OCI-LY1 (cell line): ENCODE data around the gene ARFIP1.

Experiments
- H2AFZ ChIP-seq: fragments of 200-600 bp; sonication (generic), shearing (Covaris generic); 2 replicates; pipeline ENCODE4 v1.6.0; 2014; ENCODE audit warnings: antibody characterized with exemption, mild to moderate bottlenecking, low read length
- H3F3A ChIP-seq: fragments of 200-600 bp; sonication (generic), shearing (Covaris generic); 2 replicates; pipeline ENCODE4 v1.6.0; 2014; ENCODE audit warnings: mild to moderate bottlenecking, antibody characterized with exemption, low read length, moderate library complexity; ENCODE audit not compliant: insufficient read depth
- H3K27ac ChIP-seq: fragments of 200-600 bp; sonication (generic); 2 replicates; pipeline ENCODE4 v1.5.1; 2014; ENCODE audit warnings: low read length, mixed run types, mild to moderate bottlenecking, low read depth; ENCODE audit not compliant: poor library complexity, severe bottlenecking
- H3K27me3 ChIP-seq: fragments of 200-600 bp; sonication (generic); 2 replicates; pipeline ENCODE4 v1.6.0; 2014; ENCODE audit warnings: antibody characterized with exemption, mild to moderate bottlenecking, low read length, moderate library complexity; ENCODE audit not compliant: insufficient read depth
- H3K36me3 ChIP-seq: fragments of 200-600 bp; sonication (generic); 2 replicates; pipeline ENCODE4 v1.6.1; 2014; ENCODE audit warnings: mild to moderate bottlenecking, antibody characterized with exemption, low read length, moderate library complexity, mixed read lengths; ENCODE audit not compliant: insufficient read depth
- H3K4me1 ChIP-seq: fragments of 200-600 bp; sonication (generic); 2 replicates; pipeline ENCODE4 v1.5.1; 2014; ENCODE audit warnings: mild to moderate bottlenecking, low read length, moderate library complexity; ENCODE audit not compliant: insufficient read depth, severe bottlenecking
- H3K4me2 ChIP-seq: fragments of 200-600 bp; sonication (generic), shearing (Covaris generic); 2 replicates; pipeline ENCODE4 v1.6.1; 2014; ENCODE audit warnings: low read length
- H3K4me3 ChIP-seq: fragments of 200-600 bp; sonication (generic); 2 replicates; pipeline ENCODE4 v1.5.1; 2014; ENCODE audit warnings: low read length, low read depth, mild to moderate bottlenecking, mixed read lengths; ENCODE audit not compliant: poor library complexity, severe bottlenecking
- H3K79me2 ChIP-seq: fragments of 200-600 bp; shearing (Covaris generic); 2 replicates; pipeline ENCODE4 v1.6.1; 2016; ENCODE audit warnings: mixed run types, low read length, mixed read lengths; ENCODE audit not compliant: insufficient read depth
- H3K9ac ChIP-seq: fragments of 200-600 bp; sonication (generic), shearing (Covaris generic); 2 replicates; pipeline ENCODE4 v1.6.1; 2014; ENCODE audit warnings: mild to moderate bottlenecking, low read length, mixed read lengths
- H3K9me2 ChIP-seq: fragments of 200-600 bp; sonication (generic), shearing (Covaris generic); 2 replicates; pipeline ENCODE4 v1.6.1; 2014; ENCODE audit warnings: low read depth, mild to moderate bottlenecking, low read length, mixed read lengths
- H3K9me3 ChIP-seq: fragments of 200-600 bp; shearing (Covaris generic); 2 replicates; pipeline ENCODE4 v1.6.1; 2014; ENCODE audit warnings: low read length, mixed read lengths
- H4K20me1 ChIP-seq: fragments of 200-600 bp; sonication (generic), shearing (Covaris generic); 2 replicates; pipeline ENCODE4 v1.6.0; 2016; ENCODE audit warnings: mild to moderate bottlenecking, low read length; ENCODE audit not compliant: insufficient read depth
- CTCF ChIP-seq: fragments of 200-600 bp; sonication (generic), shearing (Covaris generic); IDR thresholded peaks from 2 replicates; pipeline ENCODE4 v1.5.1; 2017; ENCODE audit warnings: mild to moderate bottlenecking, antibody characterized with exemption, low read length, moderate library complexity, mixed read lengths
- EZH2 ChIP-seq: fragments of 200-600 bp; sonication (generic), shearing (Covaris generic); IDR thresholded peaks from 2 replicates; pipeline ENCODE4 v1.8.0; 2017; ENCODE audit warnings: borderline replicate concordance, mixed run types, mild to moderate bottlenecking, antibody characterized with exemption, low read length, moderate library complexity, mixed read lengths

ARFIP1 gene

GRCh38 chr4:152926959-152927358 lies 147.2 kb downstream of the ARFIP1 start:
- H3K9me3 ChIP-seq = no peaks in the 10 kb centered on the region
- H3K27ac ChIP-seq = no peak overlapping the region
- H3K4me2 ChIP-seq = no peak overlapping the region
- no peaks in the 10 kb centered on the region for H3K79me2 ChIP-seq
- no peak overlapping the region for H3K9ac ChIP-seq
- H3K27me3 ChIP-seq = no peaks in the 10 kb centered on the region
- H3K4me3 ChIP-seq = no peak overlapping the region
- no peaks in the 10 kb centered on the region for H3F3A ChIP-seq
- no peaks in the 10 kb centered on the region for H4K20me1 ChIP-seq
- no peak for TF ChIP-seq CTCF
- no peak for TF ChIP-seq EZH2
- H3K36me3 ChIP-seq = no peaks in the 10 kb centered on the region
- no peaks in the 10 kb centered on the region for H3K4me1 ChIP-seq
- H2AFZ ChIP-seq = no peak overlapping the region
- H3K9me2 ChIP-seq = no peaks in the 10 kb centered on the region

GRCh38 chr4:152927737-152928136 lies 148.0 kb downstream of the ARFIP1 start:
- Histone ChIP-seq H3K27ac (no peak overlapping the region), H3K9me2 (no peaks in the 10 kb centered on the region), H3F3A (no peaks in the 10 kb centered on the region), H4K20me1 (no peaks in the 10 kb centered on the region), H2AFZ (no peak overlapping the region), H3K9ac (no peak overlapping the region), H3K36me3 (no peaks in the 10 kb centered on the region), H3K27me3 (no peaks in the 10 kb centered on the region), H3K4me1 (no peaks in the 10 kb centered on the region), H3K4me2 (no peak overlapping the region), H3K79me2 (no peaks in the 10 kb centered on the region), H3K4me3 (no peak overlapping the region), H3K9me3 (no peaks in the 10 kb centered on the region)
- TF ChIP-seq EZH2 (no peak), CTCF (no peak)

- Histone ChIP-seq H3K9me3 (no peaks in the 10 kb centered on the region), H3K4me3 (no peak overlapping the region), H3K79me2 (no peaks in the 10 kb centered on the region), H3K27me3 (no peaks in the 10 kb centered on the region), H3K4me2 (no peak overlapping the region), H3K4me1 (no peaks in the 10 kb centered on the region), H3K9ac (no peak overlapping the region), H3K9me2 (no peaks in the 10 kb centered on the region), H3F3A (no peaks in the 10 kb centered on the region), H2AFZ (no peak overlapping the region), H3K27ac (no peak overlapping the region), H3K36me3 (no peaks in the 10 kb centered on the region), H4K20me1 (no peaks in the 10 kb centered on the region)
- no peak for TF ChIP-seq EZH2
- no peak for TF ChIP-seq CTCF
Observed at GRCh38 chr4:152928286-152928685, 148.5 kb downstream of the ARFIP1 start.
